HCT116 (cell line): Measurements from ENCODE around the gene ELAPOR2.

Experiments
- CTCF ChIP-seq, 3 experiments: fragments of 200-600 bp in 1 of 3; sonication (generic) in 1 of 3; IDR thresholded peaks in 2 of 3; conservative IDR thresholded peaks in 1 of 3; 2 replicates each; pipeline ENCODE4 v1.5.1; 2012 to 2017; ENCODE audit warnings: low read depth in 2 of 3, low read length in 2 of 3, antibody characterized with exemption in 1 of 3, borderline replicate concordance in 1 of 3, control low read depth in 1 of 3, mild to moderate bottlenecking in 1 of 3, mixed read lengths in 1 of 3, mixed run types in 1 of 3, moderate library complexity in 1 of 3; ENCODE audit not compliant: insufficient read depth in 1 of 3
- POLR2AphosphoS5 ChIP-seq: IDR thresholded peaks from 2 replicates; pipeline ENCODE4 v1.6.1; 2011; ENCODE audit warnings: mild to moderate bottlenecking, low read depth, low read length, moderate library complexity
- ZNF274 ChIP-seq: fragments of 200-500 bp; sonication (Bioruptor generic); IDR thresholded peaks from 2 replicates; pipeline ENCODE4 v1.6.1; 2014; ENCODE audit warnings: mild to moderate bottlenecking, low read depth, low read length, inconsistent platforms

- no peak for TF ChIP-seq CTCF (IDR thresholded peaks at IDR 0.05 in 2 of 3, conservative IDR thresholded peaks at IDR 0.05 in 1 of 3; ENCODE audit: borderline replicate concordance in 1 of 3, insufficient read depth in 1 of 3, low read depth in 2 of 3, low read length in 2 of 3)
- no peak for TF ChIP-seq ZNF274
- no peak for TF ChIP-seq POLR2AphosphoS5
These were observed 32.1 kb upstream of the ELAPOR2 start for GRCh38 chr7:87091487-87092066.
